ENCODE measurements around the gene EML1. TPM values are rescaled to one million over a fixed set of nuclear protein-coding genes. Genes with fewer than 3 reads are reported as not detected.

The EML1 gene
- total RNA-seq, 4 donors from 2014 or later = 92.3 to 131 (median 119) TPM

DNA sequence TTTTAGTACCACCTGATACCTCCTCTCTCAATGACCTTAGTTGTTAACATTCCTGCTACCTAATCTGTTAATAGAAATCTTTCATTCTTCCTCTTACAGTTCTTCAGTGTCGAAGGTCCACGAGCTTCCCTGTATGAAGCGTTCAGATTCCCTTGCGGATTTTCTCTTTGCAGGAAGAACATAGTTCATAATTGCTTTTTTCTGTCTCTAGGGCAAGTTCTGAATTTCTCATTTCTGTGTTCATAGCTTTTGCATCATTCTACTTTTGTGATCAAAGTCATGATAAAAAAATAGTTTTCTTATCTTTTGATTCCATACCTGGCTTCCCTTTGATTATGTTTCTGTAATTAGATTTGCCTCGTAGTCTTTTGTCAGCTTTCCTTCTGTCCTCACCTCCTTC lies 94.9 kb downstream of the EML1 start:
- TF ChIP-seq POLR2A (IDR thresholded peaks at IDR 0.05; ENCODE audit: low read depth) (no peak), POLR2AphosphoS5 (IDR thresholded peaks at IDR 0.05) (no peak), EP300 (IDR thresholded peaks at IDR 0.05) (no peak)
- TF ChIP-seq, protein P1, sequence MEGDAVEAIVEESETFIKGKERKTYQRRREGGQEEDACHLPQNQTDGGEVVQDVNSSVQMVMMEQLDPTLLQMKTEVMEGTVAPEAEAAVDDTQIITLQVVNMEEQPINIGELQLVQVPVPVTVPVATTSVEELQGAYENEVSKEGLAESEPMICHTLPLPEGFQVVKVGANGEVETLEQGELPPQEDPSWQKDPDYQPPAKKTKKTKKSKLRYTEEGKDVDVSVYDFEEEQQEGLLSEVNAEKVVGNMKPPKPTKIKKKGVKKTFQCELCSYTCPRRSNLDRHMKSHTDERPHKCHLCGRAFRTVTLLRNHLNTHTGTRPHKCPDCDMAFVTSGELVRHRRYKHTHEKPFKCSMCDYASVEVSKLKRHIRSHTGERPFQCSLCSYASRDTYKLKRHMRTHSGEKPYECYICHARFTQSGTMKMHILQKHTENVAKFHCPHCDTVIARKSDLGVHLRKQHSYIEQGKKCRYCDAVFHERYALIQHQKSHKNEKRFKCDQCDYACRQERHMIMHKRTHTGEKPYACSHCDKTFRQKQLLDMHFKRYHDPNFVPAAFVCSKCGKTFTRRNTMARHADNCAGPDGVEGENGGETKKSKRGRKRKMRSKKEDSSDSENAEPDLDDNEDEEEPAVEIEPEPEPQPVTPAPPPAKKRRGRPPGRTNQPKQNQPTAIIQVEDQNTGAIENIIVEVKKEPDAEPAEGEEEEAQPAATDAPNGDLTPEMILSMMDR (IDR thresholded peaks at IDR 0.05) = no peak
- H3K9me3 ChIP-seq = no peaks in the 10 kb centered on the region
- DNase-seq (ENCODE audit: extremely low spot score) = no peak
- intact Hi-C loops (cut with DNase I) = no loop called here
- H3K27me3 ChIP-seq = no peaks in the 10 kb centered on the region
- H3K4me1 ChIP-seq = no peaks in the 10 kb centered on the region
- peaks cover 0 to 39% (median 10%) of the 10 kb centered on the region in 4 donors for H3K36me3 ChIP-seq
- no peak overlapping the region for H3K4me3 ChIP-seq
- 88% methylated on average over 5 of the region's 5 CpGs for WGBS
- H3K27ac ChIP-seq (replicated peaks in 1 of 4) = no peak overlapping the region

DNA sequence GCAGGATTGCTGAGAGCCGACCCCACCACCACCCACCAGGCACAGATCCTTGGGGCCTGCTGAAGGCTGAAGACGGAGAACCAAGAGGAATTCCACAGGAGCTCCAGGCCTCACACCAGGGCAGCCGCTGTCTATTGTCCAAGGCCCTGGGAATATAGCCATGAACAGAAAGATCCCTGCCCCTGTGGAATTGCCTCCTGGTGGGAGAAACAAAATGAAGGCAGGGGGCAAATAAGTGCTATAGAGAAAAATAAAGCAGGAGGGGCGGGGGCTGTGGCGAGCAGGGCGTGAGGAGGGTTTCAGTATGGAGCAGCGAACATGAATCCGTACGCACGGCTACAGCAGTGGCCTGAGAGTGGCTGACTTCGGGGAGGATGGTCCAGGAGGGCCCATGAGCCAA lies 96.1 kb downstream of the EML1 start:
- Histone ChIP-seq H3K36me3 (peaks cover 0 to 31% (median 8%) of the 10 kb centered on the region in 4 donors), H3K4me1 (no peaks in the 10 kb centered on the region), H3K4me3 (no peak overlapping the region), H3K27me3 (no peaks in the 10 kb centered on the region), H3K27ac (replicated peaks in 1 of 4) (no peak overlapping the region), H3K9me3 (no peaks in the 10 kb centered on the region)
- no peak for TF ChIP-seq POLR2AphosphoS5 (IDR thresholded peaks at IDR 0.05)
- TF ChIP-seq EP300 (IDR thresholded peaks at IDR 0.05) = no peak
- TF ChIP-seq, protein P1 (IDR thresholded peaks at IDR 0.05) = no peak
- no peak for TF ChIP-seq POLR2A (IDR thresholded peaks at IDR 0.05; ENCODE audit: low read depth)
- WGBS = 90% methylated on average over 11 of the region's 11 CpGs
- no peak for DNase-seq (ENCODE audit: extremely low spot score)
- intact Hi-C loops (cut with DNase I) = no loop called here

DNA sequence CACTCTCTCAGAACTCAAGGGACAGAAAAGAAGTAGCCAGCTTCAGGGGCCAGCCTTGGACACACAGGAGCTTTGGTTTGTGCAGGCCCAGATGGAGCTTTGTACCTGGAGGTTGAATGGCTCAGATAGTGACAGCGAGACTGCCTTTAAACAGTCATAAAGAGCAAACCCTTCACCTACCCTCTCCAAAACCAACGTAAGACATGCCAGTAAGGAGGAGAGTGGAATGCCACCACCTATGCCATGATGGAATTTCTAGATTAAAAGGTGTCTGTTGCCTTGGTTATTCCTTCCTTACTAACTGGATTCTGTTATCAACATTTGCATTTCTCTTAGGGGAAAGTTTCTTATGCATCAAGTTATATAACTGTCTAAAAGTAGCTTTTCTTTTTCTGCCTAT lies 98.1 kb downstream of the EML1 start:
- WGBS = 84% methylated on average over 2 of the region's 2 CpGs
- Histone ChIP-seq H3K4me3 (no peak overlapping the region), H3K27me3 (no peaks in the 10 kb centered on the region), H3K9me3 (no peaks in the 10 kb centered on the region), H3K4me1 (no peaks in the 10 kb centered on the region), H3K27ac (replicated peaks in 1 of 4) (no peak overlapping the region), H3K36me3 (peaks cover 0 to 31% (median 8%) of the 10 kb centered on the region in 4 donors)
- no peak for DNase-seq (ENCODE audit: extremely low spot score)
- TF ChIP-seq POLR2A (IDR thresholded peaks at IDR 0.05; ENCODE audit: low read depth) (no peak), EP300 (IDR thresholded peaks at IDR 0.05) (no peak), POLR2AphosphoS5 (IDR thresholded peaks at IDR 0.05) (no peak)
- TF ChIP-seq, protein P1 (IDR thresholded peaks at IDR 0.05) = no peak
- intact Hi-C loops (cut with DNase I) = no loop called here

DNA sequence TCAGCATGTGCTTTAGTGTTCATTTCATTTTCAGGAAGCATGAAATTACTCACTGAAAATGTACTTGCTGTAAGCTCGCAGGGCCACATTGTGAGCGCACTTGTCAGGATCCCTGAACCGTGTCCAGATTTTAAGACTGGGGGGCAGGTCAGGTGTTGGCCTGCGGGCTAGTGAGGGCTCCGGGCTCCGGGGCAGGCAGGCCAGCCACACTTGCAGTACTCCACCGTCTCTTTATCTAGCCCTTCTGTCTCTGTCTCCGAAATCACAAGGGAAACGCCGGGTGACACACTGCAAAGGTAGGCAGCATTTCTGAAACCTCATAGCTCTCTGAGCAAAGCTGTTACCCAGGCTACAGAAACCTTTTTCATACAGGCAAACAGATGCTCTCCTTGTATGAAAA lies 98.7 kb downstream of the EML1 start:
- intact Hi-C loops (cut with DNase I) = no loop called here
- no peak overlapping the region for H3K27ac ChIP-seq (replicated peaks in 1 of 4)
- no peak overlapping the region for H3K4me3 ChIP-seq
- peaks cover 0 to 29% (median 9%) of the 10 kb centered on the region in 4 donors for H3K36me3 ChIP-seq
- H3K9me3 ChIP-seq = no peaks in the 10 kb centered on the region
- no peaks in the 10 kb centered on the region for H3K4me1 ChIP-seq
- no peak for DNase-seq (ENCODE audit: extremely low spot score)
- 86% methylated on average over 10 of the region's 10 CpGs for WGBS
- no peaks in the 10 kb centered on the region for H3K27me3 ChIP-seq
- TF ChIP-seq EP300 (IDR thresholded peaks at IDR 0.05) = no peak
- TF ChIP-seq, protein P1 (IDR thresholded peaks at IDR 0.05) = no peak
- no peak for TF ChIP-seq POLR2AphosphoS5 (IDR thresholded peaks at IDR 0.05)
- no peak for TF ChIP-seq POLR2A (IDR thresholded peaks at IDR 0.05; ENCODE audit: low read depth)

DNA sequence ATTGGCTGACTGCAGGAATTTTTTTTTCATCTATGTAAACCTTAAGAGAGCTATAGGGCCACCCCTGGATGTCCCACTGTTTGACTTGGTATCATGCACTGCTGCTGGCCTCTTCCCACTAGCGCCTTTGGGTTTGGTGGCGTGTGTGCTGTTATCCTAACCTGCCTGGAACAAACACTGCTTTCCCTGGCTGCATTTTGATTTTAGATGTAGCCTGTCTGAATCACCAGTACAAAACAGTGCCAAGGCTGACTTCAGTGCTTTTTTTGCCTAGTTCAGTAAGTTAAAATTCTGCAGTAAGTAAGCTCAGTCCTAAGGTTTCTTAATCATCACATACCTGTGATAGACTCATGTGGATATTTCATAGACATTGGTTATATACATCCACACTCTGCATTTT lies 99.2 kb downstream of the EML1 start:
- Histone ChIP-seq H3K27ac (replicated peaks in 1 of 4) (no peak overlapping the region), H3K4me1 (no peaks in the 10 kb centered on the region), H3K27me3 (no peaks in the 10 kb centered on the region), H3K9me3 (no peaks in the 10 kb centered on the region), H3K4me3 (no peak overlapping the region), H3K36me3 (peaks cover 0 to 29% (median 13%) of the 10 kb centered on the region in 4 donors)
- WGBS = 68% methylated on average over 2 of the region's 2 CpGs
- peak; percentile 57 for DNase-seq (ENCODE audit: extremely low spot score)
- intact Hi-C loops (cut with DNase I) = no loop called here
- TF ChIP-seq, protein P1 (IDR thresholded peaks at IDR 0.05) = no peak
- TF ChIP-seq POLR2A (IDR thresholded peaks at IDR 0.05; ENCODE audit: low read depth) (no peak), POLR2AphosphoS5 (IDR thresholded peaks at IDR 0.05) (no peak), EP300 (IDR thresholded peaks at IDR 0.05) (no peak)

Data from esophagus muscularis mucosa (tissue), 4 donors.